Mucosa of rectum (tissue), 2 donors: ENCODE data around the gene WNT8A.

Experiments used
- H3K27ac ChIP-seq, 2 donors: one replicate each; pipeline ENCODE4 v1.7.0; 2013; ENCODE audit warnings: inconsistent platforms in 2 of 2, low read depth in 2 of 2, low read length in 2 of 2
- H3K27me3 ChIP-seq, 2 donors: one replicate each; pipeline ENCODE4 v1.7.0; 2013; ENCODE audit warnings: low read length in 2 of 2; ENCODE audit not compliant: control insufficient read depth in 2 of 2, insufficient read depth in 2 of 2
- H3K36me3 ChIP-seq, 2 donors: one replicate each; pipeline ENCODE4 v1.7.0; 2013; ENCODE audit warnings: low read length in 2 of 2; ENCODE audit not compliant: control insufficient read depth in 2 of 2, insufficient read depth in 2 of 2
- H3K4me1 ChIP-seq, 2 donors: one replicate each; pipeline ENCODE4 v1.7.0; 2013; ENCODE audit warnings: low read length in 2 of 2, mild to moderate bottlenecking in 1 of 2; ENCODE audit not compliant: control insufficient read depth in 2 of 2, insufficient read depth in 2 of 2
- H3K4me3 ChIP-seq, 2 donors: one replicate each; pipeline ENCODE4 v1.7.0; 2013; ENCODE audit warnings: low read length in 2 of 2
- H3K9ac ChIP-seq, 2 donors: one replicate each; pipeline ENCODE4 v1.7.0; 2013; ENCODE audit warnings: low read length in 2 of 2, low read depth in 1 of 2, mild to moderate bottlenecking in 1 of 2
- H3K9me3 ChIP-seq, 2 donors: one replicate each; pipeline ENCODE4 v1.7.0; 2013; ENCODE audit warnings: low read length in 2 of 2; ENCODE audit not compliant: control insufficient read depth in 2 of 2
- donor health status: healthy.
- donor health status: Normal muscosa, but diverticular disease.

WNT8A gene

GRCh38 chr5:138091685-138092084, 7.9 kb downstream of the WNT8A start:
- no peaks in the 10 kb centered on the region for H3K4me1 ChIP-seq
- no peaks in the 10 kb centered on the region for H3K9me3 ChIP-seq
- no peaks in the 10 kb centered on the region for H3K36me3 ChIP-seq
- no peak overlapping the region for H3K4me3 ChIP-seq
- no peak overlapping the region for H3K9ac ChIP-seq
- H3K27ac ChIP-seq: no peak overlapping the region
- peaks cover 0 to 3% of the 10 kb centered on the region in 2 donors for H3K27me3 ChIP-seq

GRCh38 chr5:138092301-138092700, 8.5 kb downstream of the WNT8A start:
- Histone ChIP-seq H3K4me3 (no peak overlapping the region), H3K9ac (no peak overlapping the region), H3K27ac (no peak overlapping the region), H3K36me3 (no peaks in the 10 kb centered on the region), H3K4me1 (no peaks in the 10 kb centered on the region), H3K27me3 (peaks cover 0 to 3% of the 10 kb centered on the region in 2 donors), H3K9me3 (no peaks in the 10 kb centered on the region)

GRCh38 chr5:138093036-138093435, 9.2 kb downstream of the WNT8A start:
- Histone ChIP-seq H3K27ac (no peak overlapping the region), H3K9ac (no peak overlapping the region), H3K9me3 (no peaks in the 10 kb centered on the region), H3K4me3 (no peak overlapping the region), H3K27me3 (peaks cover 0 to 3% of the 10 kb centered on the region in 2 donors), H3K4me1 (no peaks in the 10 kb centered on the region), H3K36me3 (no peaks in the 10 kb centered on the region)

DNA sequence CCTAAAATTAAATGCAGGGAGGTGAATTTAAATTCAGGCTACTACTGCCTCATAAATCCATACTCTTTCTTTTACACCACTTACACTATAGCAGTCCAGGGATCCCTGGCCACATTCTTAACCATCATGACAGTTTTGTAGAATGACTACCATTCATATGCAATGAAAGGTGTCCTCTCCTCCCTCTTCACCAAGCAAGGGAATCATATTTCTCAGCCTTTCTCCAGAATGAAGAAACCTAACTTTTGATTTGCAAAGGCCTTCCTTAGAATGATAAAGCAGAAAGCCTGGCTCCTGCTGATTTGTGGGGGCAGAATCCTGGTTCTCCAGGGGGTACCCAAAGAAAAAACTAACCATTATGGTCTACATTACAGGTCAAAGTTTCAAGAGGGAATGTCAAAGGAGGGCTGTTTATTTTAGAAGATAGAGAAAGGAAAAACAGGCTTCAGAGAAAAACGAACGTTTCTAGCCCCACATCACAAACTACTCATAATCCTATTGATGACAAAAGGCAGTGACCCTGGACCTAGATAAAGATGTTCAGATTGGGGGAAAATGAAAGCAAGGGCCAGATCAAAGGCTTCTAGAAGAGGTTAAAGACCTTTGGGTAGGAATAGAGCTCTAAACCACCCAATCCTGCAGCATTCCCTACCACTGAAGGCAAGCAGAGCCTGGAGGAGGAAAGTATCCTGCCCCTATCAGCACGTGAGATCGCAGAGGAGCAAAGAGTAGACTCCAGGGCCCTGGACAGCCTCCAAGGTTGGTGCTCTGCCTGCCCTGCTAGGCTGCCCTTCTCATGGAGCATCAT, 11.5 kb downstream of the WNT8A start:
- no peaks in the 10 kb centered on the region for H3K9me3 ChIP-seq
- no peaks in the 10 kb centered on the region for H3K36me3 ChIP-seq
- H3K9ac ChIP-seq: no peak overlapping the region
- H3K27ac ChIP-seq: no peak overlapping the region
- H3K4me1 ChIP-seq: no peaks in the 10 kb centered on the region
- peaks cover 0 to 3% of the 10 kb centered on the region in 2 donors for H3K27me3 ChIP-seq
- H3K4me3 ChIP-seq: no peak overlapping the region

GRCh38 chr5:138096363-138096762, 12.5 kb downstream of the WNT8A start:
- no peak overlapping the region for H3K9ac ChIP-seq
- no peak overlapping the region for H3K4me3 ChIP-seq
- H3K4me1 ChIP-seq: no peaks in the 10 kb centered on the region
- H3K27ac ChIP-seq: no peak overlapping the region
- no peaks in the 10 kb centered on the region for H3K27me3 ChIP-seq
- no peaks in the 10 kb centered on the region for H3K9me3 ChIP-seq
- H3K36me3 ChIP-seq: no peaks in the 10 kb centered on the region

GRCh38 chr5:138096997-138097828, 13.4 kb downstream of the WNT8A start:
- no peak overlapping the region for H3K27ac ChIP-seq
- no peaks in the 10 kb centered on the region for H3K27me3 ChIP-seq
- no peaks in the 10 kb centered on the region for H3K36me3 ChIP-seq
- H3K4me3 ChIP-seq: no peak overlapping the region
- H3K4me1 ChIP-seq: no peaks in the 10 kb centered on the region
- H3K9ac ChIP-seq: no peak overlapping the region
- no peaks in the 10 kb centered on the region for H3K9me3 ChIP-seq

- no peaks in the 10 kb centered on the region for H3K4me1 ChIP-seq
- H3K36me3 ChIP-seq: no peaks in the 10 kb centered on the region
- no peaks in the 10 kb centered on the region for H3K9me3 ChIP-seq
- no peak overlapping the region for H3K4me3 ChIP-seq
- no peaks in the 10 kb centered on the region for H3K27me3 ChIP-seq
- H3K9ac ChIP-seq: no peak overlapping the region
- no peak overlapping the region for H3K27ac ChIP-seq
Measured at GRCh38 chr5:138102454-138103318, 18.9 kb downstream of the WNT8A start.

DNA sequence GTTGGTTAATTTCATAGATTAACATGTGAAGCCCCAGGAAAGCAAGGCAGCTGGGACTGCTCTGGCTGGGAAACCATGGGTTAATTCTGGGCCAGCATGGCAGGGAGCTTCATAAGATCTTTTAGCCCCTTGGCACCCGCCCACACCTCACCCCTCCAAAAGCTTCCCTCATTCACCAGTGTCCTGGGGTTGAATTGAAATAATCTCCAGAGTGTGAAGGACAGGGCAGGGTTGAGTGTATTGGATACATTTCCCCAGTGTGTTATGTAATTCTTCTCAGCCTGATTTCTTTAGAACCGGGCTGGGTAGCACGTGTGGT, 19.4 kb downstream of the WNT8A start:
- no peaks in the 10 kb centered on the region for H3K4me1 ChIP-seq

DNA sequence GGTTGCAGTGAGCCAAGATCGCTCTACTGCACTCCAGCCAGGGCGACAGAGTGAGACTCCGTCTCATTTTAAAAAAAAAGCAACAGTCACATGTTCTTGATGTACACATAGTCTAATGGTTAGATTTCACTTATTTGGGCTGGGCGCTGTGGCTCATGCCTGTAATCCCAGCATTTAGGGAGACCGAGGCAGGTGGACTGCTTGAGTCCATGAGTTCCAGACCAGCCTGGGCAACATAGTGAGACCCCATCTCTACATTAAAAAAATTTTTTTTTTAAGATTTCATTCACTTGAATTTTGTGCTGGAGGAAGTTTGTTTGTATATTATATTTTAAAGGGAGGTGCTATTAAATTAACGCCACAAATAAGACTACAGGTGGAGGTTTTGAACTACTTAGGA, 21.9 kb downstream of the WNT8A start:
- H3K4me1 ChIP-seq: no peaks in the 10 kb centered on the region
- no peaks in the 10 kb centered on the region for H3K36me3 ChIP-seq
- H3K9ac ChIP-seq: no peak overlapping the region
- no peaks in the 10 kb centered on the region for H3K9me3 ChIP-seq
- no peak overlapping the region for H3K4me3 ChIP-seq
- peaks cover 0 to 3% of the 10 kb centered on the region in 2 donors for H3K27me3 ChIP-seq
- no peak overlapping the region for H3K27ac ChIP-seq

More for the DNA sequence above, 19.4 kb downstream of the WNT8A start:
- H3K36me3 ChIP-seq: no peaks in the 10 kb centered on the region
- no peaks in the 10 kb centered on the region for H3K27me3 ChIP-seq
- H3K9me3 ChIP-seq: no peaks in the 10 kb centered on the region
- H3K9ac ChIP-seq: no peak overlapping the region
- no peak overlapping the region for H3K4me3 ChIP-seq
- H3K27ac ChIP-seq: no peak overlapping the region

- no peak overlapping the region for H3K9ac ChIP-seq
- no peaks in the 10 kb centered on the region for H3K9me3 ChIP-seq
- no peak overlapping the region for H3K4me3 ChIP-seq
Measured at GRCh38 chr5:138107213-138107612, 23.4 kb downstream of the WNT8A start.

More at GRCh38 chr5:138107213-138107612, 23.4 kb downstream of the WNT8A start:
- H3K27me3 ChIP-seq: peaks cover 0 to 3% of the 10 kb centered on the region in 2 donors
- H3K27ac ChIP-seq: no peak overlapping the region
- H3K36me3 ChIP-seq: no peaks in the 10 kb centered on the region
- H3K4me1 ChIP-seq: no peaks in the 10 kb centered on the region
